GM19023 (cell line): Measurements from ENCODE around the gene SLC38A3.

Source experiments
- ATAC-seq: cut with Tn5 transposase; IDR thresholded peaks from one replicate; pipeline ENCODE4 v1.9.1; 2021; ENCODE audit warnings: mild to moderate bottlenecking, moderate library complexity; ENCODE audit not compliant: unreplicated experiment

Gene SLC38A3

GRCh38 chr3:50204804-50205412 lies at the start of gene SLC38A3:
TSS of gene SLC38A3 (plus strand) at chr3:50205271. CDS start at chr3:50214200, 8,929 bp downstream.
- no peak for ATAC-seq

- ATAC-seq = no peak
Observed at GRCh38 chr3:50155491-50155878, 49.6 kb upstream of the SLC38A3 start.

GRCh38 chr3:50155891-50156290 lies 49.2 kb upstream of the SLC38A3 start:
- no peak for ATAC-seq

- no peak for ATAC-seq
Observed at GRCh38 chr3:50156549-50157493, 48.2 kb upstream of the SLC38A3 start.

GRCh38 chr3:50157827-50158529 lies 47.1 kb upstream of the SLC38A3 start:
- ATAC-seq = no peak

GRCh38 chr3:50158530-50159146 lies 46.4 kb upstream of the SLC38A3 start:
- no peak for ATAC-seq

GRCh38 chr3:50160561-50160983 lies 44.5 kb upstream of the SLC38A3 start:
- ATAC-seq = no peak

- no peak for ATAC-seq
Observed at GRCh38 chr3:50161320-50161719, 43.8 kb upstream of the SLC38A3 start.

GRCh38 chr3:50162034-50162883 lies 42.8 kb upstream of the SLC38A3 start:
- no peak for ATAC-seq

GRCh38 chr3:50163572-50164455 lies 41.3 kb upstream of the SLC38A3 start:
- ATAC-seq = no peak

GRCh38 chr3:50164481-50164880 lies 40.6 kb upstream of the SLC38A3 start:
- no peak for ATAC-seq

GRCh38 chr3:50164984-50165909 lies 39.8 kb upstream of the SLC38A3 start:
- no peak for ATAC-seq

- ATAC-seq = no peak
Observed at GRCh38 chr3:50165910-50166538, 39.0 kb upstream of the SLC38A3 start.

GRCh38 chr3:50166620-50167019 lies 38.5 kb upstream of the SLC38A3 start:
- ATAC-seq = no peak

- no peak for ATAC-seq
Observed at GRCh38 chr3:50167069-50167840, 37.8 kb upstream of the SLC38A3 start.

GRCh38 chr3:50167841-50168209 lies 37.2 kb upstream of the SLC38A3 start:
- ATAC-seq = no peak

- ATAC-seq = no peak
Observed at GRCh38 chr3:50168388-50168787, 36.7 kb upstream of the SLC38A3 start.
